Stomach smooth muscle (tissue), 2 donors: ENCODE measurements around the gene CAPZA3.
A peak's percentile ranks its signal among the peaks of the same experiment; 100 is the strongest.
"Not testable (repeated sequence)": the region's sequence is repeated elsewhere in the genome, so short reads cannot be mapped to it uniquely, and the experiment has no call there.

Experiments
- H3K27ac ChIP-seq: one replicate; pipeline ENCODE4 v1.7.0; 2013; ENCODE audit warnings: mild to moderate bottlenecking, low read length, inconsistent platforms
- H3K27me3 ChIP-seq, 2 donors: one replicate each; pipeline ENCODE4 v1.7.0; 2013; ENCODE audit warnings: low read length in 2 of 2; ENCODE audit not compliant: insufficient read depth in 2 of 2, control insufficient read depth in 1 of 2
- H3K36me3 ChIP-seq, 2 donors: one replicate each; pipeline ENCODE4 v1.7.0; 2013; ENCODE audit warnings: low read length in 2 of 2; ENCODE audit not compliant: control insufficient read depth in 2 of 2, insufficient read depth in 2 of 2
- H3K4me1 ChIP-seq: one replicate; pipeline ENCODE4 v1.7.0; 2013; ENCODE audit warnings: low read length; ENCODE audit not compliant: control insufficient read depth, insufficient read depth
- H3K4me3 ChIP-seq, 2 donors: one replicate each; pipeline ENCODE4 v1.7.0; 2013; ENCODE audit warnings: low read length in 2 of 2
- H3K9ac ChIP-seq, 2 donors: one replicate each; pipeline ENCODE4 v1.7.0; 2013; ENCODE audit warnings: low read length in 2 of 2, mild to moderate bottlenecking in 1 of 2
- H3K9me3 ChIP-seq, 2 donors: one replicate each; pipeline ENCODE4 v1.7.0; 2013; ENCODE audit warnings: low read length in 2 of 2; ENCODE audit not compliant: control insufficient read depth in 2 of 2
- donor health status: healthy.
- donor health status: Pancreatic carcinoma.

Gene CAPZA3

DNA sequence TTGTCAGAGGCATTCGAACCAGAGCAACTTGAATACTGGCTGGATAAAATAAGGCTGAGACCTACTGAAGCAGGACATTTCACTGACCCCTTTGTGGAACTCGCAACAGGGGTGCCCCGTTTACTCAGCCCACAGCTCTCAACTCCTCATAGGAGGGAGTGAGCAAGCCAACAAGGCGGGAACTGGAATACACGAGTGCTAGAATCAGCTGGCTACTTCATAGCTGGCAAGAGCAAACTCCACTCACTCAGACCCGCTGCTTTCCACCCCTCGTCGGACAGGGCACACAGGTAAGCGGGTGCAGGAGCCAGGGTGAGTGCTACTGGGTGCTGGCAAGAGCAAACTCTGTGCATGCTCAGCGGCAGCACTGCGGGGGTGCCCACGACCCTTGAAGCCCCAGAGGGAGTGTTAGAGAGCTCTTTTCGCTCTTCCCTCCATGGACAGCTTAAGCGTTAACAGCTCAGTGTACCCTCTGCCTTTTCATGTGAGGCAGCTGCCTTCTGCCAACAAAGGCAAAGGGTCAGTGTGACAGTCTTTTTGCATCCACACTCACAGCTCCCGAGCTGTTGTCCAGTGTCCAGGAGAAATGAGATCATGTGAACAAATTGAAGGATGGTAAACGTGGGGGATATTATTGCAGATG is 15.7 kb downstream of the CAPZA3 start:
- H3K9ac ChIP-seq = peak overlapping the region; percentile 5 to 14
- no peaks in the 10 kb centered on the region for H3K9me3 ChIP-seq
- peak overlapping the region; percentile 50 to 66 for H3K4me3 ChIP-seq
- H3K36me3 ChIP-seq = no peaks in the 10 kb centered on the region
- H3K4me1 ChIP-seq = peaks cover 12% of the 10 kb centered on the region
- no peak overlapping the region for H3K27ac ChIP-seq
- no peaks in the 10 kb centered on the region for H3K27me3 ChIP-seq

DNA sequence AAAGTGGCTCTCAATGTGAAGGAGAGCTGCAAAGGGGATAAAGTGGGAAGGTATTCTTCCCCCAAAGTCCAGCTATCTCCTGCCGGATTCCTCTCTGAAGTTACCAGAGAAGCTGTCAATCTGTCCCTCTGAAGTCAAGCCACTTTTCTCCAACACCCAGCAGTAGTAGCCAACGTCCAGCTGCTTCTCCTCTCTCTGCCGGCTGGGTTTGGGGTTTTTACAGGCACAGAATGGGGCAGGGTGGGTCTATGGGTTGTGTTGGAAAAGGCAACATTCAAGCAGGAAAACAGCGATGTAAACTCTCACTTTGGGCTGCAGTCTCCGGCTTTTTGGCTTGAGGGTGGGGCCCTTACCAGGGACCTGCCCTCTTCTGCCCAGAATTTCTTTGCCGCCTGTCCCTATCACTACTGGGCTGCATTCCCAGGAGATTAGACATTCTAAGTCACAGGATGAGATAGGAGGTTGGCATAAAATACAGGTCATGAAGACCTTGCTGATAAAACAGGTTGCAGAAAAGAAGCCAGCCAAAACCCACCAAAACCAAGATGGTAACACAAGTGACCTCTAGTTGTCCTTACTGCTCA is 16.3 kb downstream of the CAPZA3 start:
- Histone ChIP-seq H3K27ac (no peak overlapping the region), H3K27me3 (no peaks in the 10 kb centered on the region), H3K4me3 (peak overlapping the region; percentile 50 to 66), H3K4me1 (peaks cover 12% of the 10 kb centered on the region), H3K9ac (peak overlapping the region in 1 of 2 donors; percentile 5), H3K36me3 (no peaks in the 10 kb centered on the region), H3K9me3 (no peaks in the 10 kb centered on the region)

DNA sequence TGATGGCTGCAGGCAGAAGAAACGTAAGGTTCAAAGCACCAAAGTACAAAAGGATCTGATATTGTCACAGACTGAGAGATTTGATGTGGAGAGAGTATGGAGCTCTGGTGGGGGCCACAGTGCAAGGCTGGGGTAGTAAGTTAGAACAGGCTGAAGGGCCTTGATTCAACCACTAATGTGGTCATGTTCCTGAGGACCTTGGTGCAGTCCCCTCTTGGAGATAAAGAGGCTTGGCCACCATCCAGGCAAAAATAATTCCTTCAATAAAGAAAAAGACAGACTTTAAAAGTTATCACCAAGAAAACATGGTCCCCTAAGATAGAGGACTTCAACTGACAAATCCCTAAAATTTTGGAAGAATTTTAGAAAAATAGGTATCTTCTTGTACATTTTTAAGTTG is 17.4 kb downstream of the CAPZA3 start:
- H3K4me3 ChIP-seq = no peak overlapping the region
- no peaks in the 10 kb centered on the region for H3K36me3 ChIP-seq
- H3K9ac ChIP-seq = no peak overlapping the region
- no peak overlapping the region for H3K27ac ChIP-seq
- H3K9me3 ChIP-seq = no peaks in the 10 kb centered on the region
- peaks cover 12% of the 10 kb centered on the region for H3K4me1 ChIP-seq
- no peaks in the 10 kb centered on the region for H3K27me3 ChIP-seq

DNA sequence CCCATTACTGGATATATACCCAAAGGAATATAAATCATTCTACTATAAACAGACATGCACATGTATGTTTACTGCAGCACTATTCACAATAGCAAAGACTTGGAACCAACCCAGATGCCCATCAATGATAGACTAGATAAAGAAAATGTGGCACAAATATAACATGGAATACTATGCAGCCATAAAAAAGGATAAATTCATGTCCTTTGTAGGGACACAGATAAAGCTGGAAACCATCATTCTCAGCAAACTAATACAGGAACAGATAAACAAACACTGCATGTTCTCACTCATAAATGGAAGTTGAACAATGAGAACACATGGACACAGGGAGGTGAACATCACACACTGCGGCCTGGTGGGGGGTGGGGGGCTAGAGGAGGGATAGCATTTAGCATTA is 28.6 kb downstream of the CAPZA3 start:
- H3K9ac ChIP-seq, H3K36me3 ChIP-seq, H3K9me3 ChIP-seq, H3K27me3 ChIP-seq, H3K4me1 ChIP-seq, H3K27ac ChIP-seq, H3K4me3 ChIP-seq: not testable (repeated sequence)

DNA sequence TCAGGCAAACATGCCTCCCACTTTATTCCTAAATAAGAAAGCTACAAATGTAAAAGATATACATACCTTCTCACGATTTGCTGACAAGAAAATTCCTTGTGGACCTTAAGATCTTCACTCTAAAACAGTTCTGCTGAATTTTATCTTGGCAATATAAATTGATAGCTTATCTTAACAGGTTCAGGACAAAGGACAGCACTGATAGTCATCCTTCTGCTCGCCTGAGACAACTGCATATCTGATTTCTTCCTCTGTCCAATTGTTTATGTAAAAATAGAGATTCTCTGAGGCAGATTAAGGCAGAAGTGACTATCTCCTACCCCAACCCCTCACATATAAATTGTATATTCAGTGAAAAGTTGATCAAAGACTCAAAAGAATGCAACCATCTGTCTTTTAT is 44.9 kb downstream of the CAPZA3 start:
- H3K36me3 ChIP-seq = no peaks in the 10 kb centered on the region
- H3K9me3 ChIP-seq = peaks cover 0 to 2% of the 10 kb centered on the region in 2 donors
- H3K9ac ChIP-seq = no peak overlapping the region
- H3K4me1 ChIP-seq = no peaks in the 10 kb centered on the region
- H3K4me3 ChIP-seq = no peak overlapping the region
- H3K27me3 ChIP-seq = no peaks in the 10 kb centered on the region
- no peak overlapping the region for H3K27ac ChIP-seq

DNA sequence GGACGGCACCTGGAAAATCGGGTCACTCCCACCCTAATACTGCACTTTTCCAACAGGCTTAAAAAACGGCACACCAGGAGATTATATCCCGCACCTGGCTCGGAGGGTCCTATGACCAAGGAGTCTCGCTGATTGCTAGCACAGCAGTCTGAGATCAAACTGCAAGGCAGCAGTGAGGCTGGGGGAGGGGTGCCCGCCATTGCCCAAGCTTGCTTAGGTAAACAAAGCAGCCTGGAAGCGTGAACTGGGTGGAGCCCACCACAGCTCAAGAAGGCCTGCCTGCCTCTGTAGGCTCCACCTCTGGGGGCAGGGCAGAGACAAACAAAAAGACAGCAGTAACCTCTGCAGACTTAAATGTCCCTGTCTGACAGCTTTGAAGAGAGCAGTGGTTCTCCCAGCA is 47.5 kb downstream of the CAPZA3 start:
- not testable (repeated sequence) for H3K27me3 ChIP-seq, H3K27ac ChIP-seq, H3K9me3 ChIP-seq, H3K4me3 ChIP-seq, H3K9ac ChIP-seq, H3K4me1 ChIP-seq, H3K36me3 ChIP-seq
